Upper lobe of left lung (tissue), 6 donors: ENCODE measurements around the gene PADI1. TPM values are rescaled to one million over a fixed set of nuclear protein-coding genes. Genes with fewer than 3 reads are reported as not detected.

Experiments
- ATAC-seq, 2 donors: fragments of 200-7000 bp; cut with Tn5 transposase; one replicate each; pipeline ENCODE4 v1.9.1; 2022; ENCODE audit warnings: mild to moderate bottlenecking in 2 of 2, moderate library complexity in 2 of 2; ENCODE audit not compliant: low FRiP score in 2 of 2
- DNase-seq, 2 donors: peaks; one replicate each; pipeline ENCODE4 v3.0.0-alpha.2; 2019 to 2020
- H3K27ac ChIP-seq, 4 donors: fragments of 200-600 bp; sonication (generic); one replicate each; pipeline ENCODE4 v1.5.1; 2016 to 2019
- H3K27me3 ChIP-seq, 4 donors: fragments of 200-600 bp; sonication (generic); one replicate each; pipeline ENCODE4 v1.5.1; 2017 to 2019
- H3K36me3 ChIP-seq, 4 donors: fragments of 200-600 bp; sonication (generic); one replicate each; pipeline ENCODE4 v1.5.1; 2016 to 2019
- H3K4me1 ChIP-seq, 4 donors: fragments of 200-600 bp; sonication (generic); one replicate each; pipeline ENCODE4 v1.5.1; 2018 to 2019
- H3K4me3 ChIP-seq, 4 donors: fragments of 200-600 bp; sonication (generic); one replicate each; pipeline ENCODE4 v1.5.1; 2017 to 2019; ENCODE audit warnings: mild to moderate bottlenecking in 2 of 4, moderate library complexity in 1 of 4
- H3K9me3 ChIP-seq, 4 donors: fragments of 200-600 bp; sonication (generic); one replicate each; pipeline ENCODE4 v1.5.1; 2018 to 2019
- EP300 ChIP-seq, 4 donors: sonication (generic); formaldehyde crosslinking; IDR thresholded peaks; one replicate each; pipeline ENCODE4 v1.5.1; 2017; ENCODE audit warnings: antibody characterized with exemption in 4 of 4, control low read depth in 2 of 4
- POLR2A ChIP-seq, 4 donors: fragments of 450-650 bp; IDR thresholded peaks; one replicate each; pipeline ENCODE4 v1.5.1; 2016 to 2017; ENCODE audit warnings: antibody characterized with exemption in 4 of 4, mild to moderate bottlenecking in 2 of 4
- POLR2AphosphoS5 ChIP-seq, 2 donors: sonication (generic); formaldehyde crosslinking; IDR thresholded peaks; one replicate each; pipeline ENCODE4 v1.5.1; 2017; ENCODE audit warnings: antibody characterized with exemption in 2 of 2
- WGBS, 2 donors: methylation state at CpG; one replicate each; pipeline ENCODE4 v1.1.5; 2017 to 2018; 5-methylcytosine and 5-hydroxymethylcytosine counted together
- total RNA-seq, 6 donors: library from RNA; depleted of rRNA in 4 of 6; stranded (reverse); fragments of >200 nt in 4 of 6; gene quantifications; one replicate each; pipeline versions ENCODE4 v1.1.0 to v1.2.1, GENCODE V29; 2016 to 2021
- TF ChIP-seq, protein P1 (sequence below), 6 experiments: fragments of 450-650 bp in 4 of 6; fragments of 200-600 bp in 2 of 6; sonication (generic) in 2 of 6; IDR thresholded peaks; one replicate each; pipeline ENCODE4 v1.5.1; 2016 to 2019; ENCODE audit warnings: antibody characterized with exemption in 6 of 6
- donor health status: DM: no; HTN: no; CAD: no; lungs with moderate emphysema.
- donor health status: DM: no; HTN: yes; CAD: no; lungs with severe emphysema.

Gene PADI1
- total RNA-seq, 6 donors from 2014 or later = not detected

GRCh38 chr1:17201201-17202021 lies 3.5 kb upstream of the PADI1 start:
- Histone ChIP-seq H3K9me3 (no peaks in the 10 kb centered on the region), H3K4me3 (no peak overlapping the region), H3K4me1 (no peaks in the 10 kb centered on the region), H3K27ac (no peak overlapping the region), H3K27me3 (no peaks in the 10 kb centered on the region), H3K36me3 (no peaks in the 10 kb centered on the region)
- ATAC-seq (peak in 1 of 2 donors; percentile 6), DNase-seq (peak in 1 of 2 donors; percentile 15)
- TF ChIP-seq EP300 (IDR thresholded peaks at IDR 0.05) (no peak), POLR2A (IDR thresholded peaks at IDR 0.05) (no peak), POLR2AphosphoS5 (IDR thresholded peaks at IDR 0.05) (no peak)
- TF ChIP-seq, protein P1, sequence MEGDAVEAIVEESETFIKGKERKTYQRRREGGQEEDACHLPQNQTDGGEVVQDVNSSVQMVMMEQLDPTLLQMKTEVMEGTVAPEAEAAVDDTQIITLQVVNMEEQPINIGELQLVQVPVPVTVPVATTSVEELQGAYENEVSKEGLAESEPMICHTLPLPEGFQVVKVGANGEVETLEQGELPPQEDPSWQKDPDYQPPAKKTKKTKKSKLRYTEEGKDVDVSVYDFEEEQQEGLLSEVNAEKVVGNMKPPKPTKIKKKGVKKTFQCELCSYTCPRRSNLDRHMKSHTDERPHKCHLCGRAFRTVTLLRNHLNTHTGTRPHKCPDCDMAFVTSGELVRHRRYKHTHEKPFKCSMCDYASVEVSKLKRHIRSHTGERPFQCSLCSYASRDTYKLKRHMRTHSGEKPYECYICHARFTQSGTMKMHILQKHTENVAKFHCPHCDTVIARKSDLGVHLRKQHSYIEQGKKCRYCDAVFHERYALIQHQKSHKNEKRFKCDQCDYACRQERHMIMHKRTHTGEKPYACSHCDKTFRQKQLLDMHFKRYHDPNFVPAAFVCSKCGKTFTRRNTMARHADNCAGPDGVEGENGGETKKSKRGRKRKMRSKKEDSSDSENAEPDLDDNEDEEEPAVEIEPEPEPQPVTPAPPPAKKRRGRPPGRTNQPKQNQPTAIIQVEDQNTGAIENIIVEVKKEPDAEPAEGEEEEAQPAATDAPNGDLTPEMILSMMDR (IDR thresholded peaks at IDR 0.05) = no peak
- 44 to 52% methylated on average over 9 of the region's 9 CpGs for WGBS, 2 donors

GRCh38 chr1:17205652-17206051 lies 724 bp downstream of the PADI1 start:
- no peaks in the 10 kb centered on the region for H3K36me3 ChIP-seq
- ATAC-seq (no peak), DNase-seq (no peak)
- no peak overlapping the region for H3K27ac ChIP-seq
- H3K4me3 ChIP-seq = no peak overlapping the region
- peaks cover 0 to 8% (median 0%) of the 10 kb centered on the region in 4 donors for H3K4me1 ChIP-seq
- 87 to 93% methylated on average over 7 of the region's 7 CpGs for WGBS, 2 donors
- no peaks in the 10 kb centered on the region for H3K9me3 ChIP-seq
- TF ChIP-seq POLR2AphosphoS5 (IDR thresholded peaks at IDR 0.05) (no peak), EP300 (IDR thresholded peaks at IDR 0.05) (no peak), POLR2A (IDR thresholded peaks at IDR 0.05) (no peak)
- TF ChIP-seq, protein P1 (IDR thresholded peaks at IDR 0.05) = no peak
- no peaks in the 10 kb centered on the region for H3K27me3 ChIP-seq

GRCh38 chr1:17206196-17206595 lies 1.3 kb downstream of the PADI1 start:
- no peaks in the 10 kb centered on the region for H3K27me3 ChIP-seq
- TF ChIP-seq, protein P1 (IDR thresholded peaks at IDR 0.05) = no peak
- TF ChIP-seq POLR2A (IDR thresholded peaks at IDR 0.05) = no peak
- TF ChIP-seq EP300 (IDR thresholded peaks at IDR 0.05) = no peak
- no peak for TF ChIP-seq POLR2AphosphoS5 (IDR thresholded peaks at IDR 0.05)
- no peaks in the 10 kb centered on the region for H3K36me3 ChIP-seq
- peaks cover 0 to 8% (median 0%) of the 10 kb centered on the region in 4 donors for H3K4me1 ChIP-seq
- ATAC-seq = no peak
- no peak overlapping the region for H3K4me3 ChIP-seq
- H3K27ac ChIP-seq = no peak overlapping the region
- H3K9me3 ChIP-seq = no peaks in the 10 kb centered on the region
- WGBS, 2 donors = 60 to 72% methylated on average over 3 to 4 of the region's 4 CpGs
- DNase-seq = no peak

DNA sequence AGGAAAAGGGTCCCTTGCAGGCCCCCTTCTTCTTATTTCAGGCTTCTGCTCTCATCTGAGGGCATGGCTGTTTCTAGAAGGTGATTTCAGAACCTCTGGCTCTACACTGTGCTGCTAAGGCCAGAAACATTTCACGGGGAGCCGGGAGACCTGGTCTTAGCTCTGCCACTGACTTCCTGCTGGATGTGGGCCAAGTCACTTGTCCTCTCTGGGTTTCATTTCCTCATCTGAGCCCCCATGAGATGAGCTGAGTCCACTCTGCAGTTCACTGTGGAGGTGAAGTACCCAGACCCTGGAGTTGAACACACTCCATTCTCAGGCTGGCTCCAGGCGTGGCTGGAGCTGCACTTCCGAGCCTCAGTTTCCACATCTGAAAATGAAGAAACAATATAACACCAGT lies 2.1 kb downstream of the PADI1 start:
- peak; percentile 11 to 77 for ATAC-seq
- H3K9me3 ChIP-seq = no peaks in the 10 kb centered on the region
- 41 to 59% methylated on average over 3 to 4 of the region's 4 CpGs for WGBS, 2 donors

More for the DNA sequence above, 2.1 kb downstream of the PADI1 start:
- TF ChIP-seq POLR2AphosphoS5 (IDR thresholded peaks at IDR 0.05) (no peak), EP300 (IDR thresholded peaks at IDR 0.05) (no peak), POLR2A (IDR thresholded peaks at IDR 0.05) (no peak)
- TF ChIP-seq, protein P1 (IDR thresholded peaks at IDR 0.05) = no peak
- Histone ChIP-seq H3K27me3 (no peaks in the 10 kb centered on the region), H3K4me3 (no peak overlapping the region), H3K4me1 (peaks cover 0 to 9% (median 0%) of the 10 kb centered on the region in 4 donors), H3K27ac (no peak overlapping the region), H3K36me3 (no peaks in the 10 kb centered on the region)
- peak in 1 of 2 donors; percentile 75 for DNase-seq
